ENCODE data around the gene TEX22. TPM values are rescaled to one million over a fixed set of nuclear protein-coding genes. Genes with fewer than 3 reads are reported as not detected.

Gene TEX22
- polyA plus RNA-seq, 4 donors, result 0.22 to 0.68 TPM; not detected in 2

GRCh38 chr14:105430565-105430964 lies 32.2 kb downstream of the TEX22 start:
- no peak overlapping the region for H3K4me3 ChIP-seq (ENCODE audit: low read depth in 1 of 3, low read length in 3 of 3)
- no peak for FAIRE-seq

GRCh38 chr14:105431256-105431655 lies 32.9 kb downstream of the TEX22 start:
- DNase-seq (no peak), FAIRE-seq (no peak)
- Histone ChIP-seq H3K36me3 (ENCODE audit: control insufficient read depth in 3 of 3, insufficient read depth in 2 of 3, low read depth in 1 of 3, low read length in 3 of 3) (peaks cover 0 to 28% (median 0%) of the 10 kb centered on the region in 3 donors), H3K27ac (ENCODE audit: low read depth in 1 of 3, low read length in 2 of 3) (no peak overlapping the region), H3K4me1 (ENCODE audit: control insufficient read depth in 3 of 3, insufficient read depth in 2 of 3, low read depth in 1 of 3, low read length in 2 of 3) (no peaks in the 10 kb centered on the region), H3K4me3 (ENCODE audit: low read depth in 1 of 3, low read length in 3 of 3) (no peak overlapping the region), H3K27me3 (ENCODE audit: control insufficient read depth in 3 of 3, insufficient read depth in 3 of 3, low read length in 3 of 3) (no peaks in the 10 kb centered on the region), H3K9me3 (ENCODE audit: control insufficient read depth in 2 of 2, insufficient read depth in 1 of 2, low read depth in 1 of 2, low read length in 1 of 2) (peaks cover 0 to 11% of the 10 kb centered on the region in 2 donors)
- 88 to 100% (median 98%) methylated on average over 1 of the region's 1 CpG for WGBS, 3 donors

More at GRCh38 chr14:105430565-105430964, 32.2 kb downstream of the TEX22 start:
- H3K9me3 ChIP-seq (ENCODE audit: control insufficient read depth in 2 of 2, insufficient read depth in 1 of 2, low read depth in 1 of 2, low read length in 1 of 2), result peaks cover 0 to 11% of the 10 kb centered on the region in 2 donors
- H3K27me3 ChIP-seq (ENCODE audit: control insufficient read depth in 3 of 3, insufficient read depth in 3 of 3, low read length in 3 of 3), result no peaks in the 10 kb centered on the region
- DNase-seq, result no peak
- H3K27ac ChIP-seq (ENCODE audit: low read depth in 1 of 3, low read length in 2 of 3), result no peak overlapping the region
- H3K36me3 ChIP-seq (ENCODE audit: control insufficient read depth in 3 of 3, insufficient read depth in 2 of 3, low read depth in 1 of 3, low read length in 3 of 3), result peaks cover 0 to 32% (median 0%) of the 10 kb centered on the region in 3 donors
- WGBS, 3 donors, result 74 to 77% (median 76%) methylated on average over 9 of the region's 9 CpGs
- no peaks in the 10 kb centered on the region for H3K4me1 ChIP-seq (ENCODE audit: control insufficient read depth in 3 of 3, insufficient read depth in 2 of 3, low read depth in 1 of 3, low read length in 2 of 3)

- no peak for FAIRE-seq
- WGBS, 3 donors, result 92 to 94% (median 92%) methylated on average over 12 of the region's 12 CpGs
- H3K27ac ChIP-seq (ENCODE audit: low read depth in 1 of 3, low read length in 2 of 3), result no peak overlapping the region
- no peaks in the 10 kb centered on the region for H3K27me3 ChIP-seq (ENCODE audit: control insufficient read depth in 3 of 3, insufficient read depth in 3 of 3, low read length in 3 of 3)
- peaks cover 0 to 3% of the 10 kb centered on the region in 2 donors for H3K9me3 ChIP-seq (ENCODE audit: control insufficient read depth in 2 of 2, insufficient read depth in 1 of 2, low read depth in 1 of 2, low read length in 1 of 2)
- no peak overlapping the region for H3K4me3 ChIP-seq (ENCODE audit: low read depth in 1 of 3, low read length in 3 of 3)
- DNase-seq, result no peak
- H3K4me1 ChIP-seq (ENCODE audit: control insufficient read depth in 3 of 3, insufficient read depth in 2 of 3, low read depth in 1 of 3, low read length in 2 of 3), result no peaks in the 10 kb centered on the region
- peaks cover 0 to 25% (median 0%) of the 10 kb centered on the region in 3 donors for H3K36me3 ChIP-seq (ENCODE audit: control insufficient read depth in 3 of 3, insufficient read depth in 2 of 3, low read depth in 1 of 3, low read length in 3 of 3)
Observed at GRCh38 chr14:105432657-105433056, 34.3 kb downstream of the TEX22 start.

GRCh38 chr14:105433161-105433605 lies 34.8 kb downstream of the TEX22 start:
- Histone ChIP-seq H3K4me1 (ENCODE audit: control insufficient read depth in 3 of 3, insufficient read depth in 2 of 3, low read depth in 1 of 3, low read length in 2 of 3) (no peaks in the 10 kb centered on the region), H3K4me3 (ENCODE audit: low read depth in 1 of 3, low read length in 3 of 3) (no peak overlapping the region), H3K36me3 (ENCODE audit: control insufficient read depth in 3 of 3, insufficient read depth in 2 of 3, low read depth in 1 of 3, low read length in 3 of 3) (peaks cover 0 to 26% (median 0%) of the 10 kb centered on the region in 3 donors), H3K27ac (ENCODE audit: low read depth in 1 of 3, low read length in 2 of 3) (no peak overlapping the region), H3K27me3 (ENCODE audit: control insufficient read depth in 3 of 3, insufficient read depth in 3 of 3, low read length in 3 of 3) (no peaks in the 10 kb centered on the region), H3K9me3 (ENCODE audit: control insufficient read depth in 2 of 2, insufficient read depth in 1 of 2, low read depth in 1 of 2, low read length in 1 of 2) (peaks cover 0 to 3% of the 10 kb centered on the region in 2 donors)
- WGBS, 3 donors, result 87 to 89% (median 87%) methylated on average over 14 to 17 of the region's 17 CpGs
- FAIRE-seq (no peak), DNase-seq (no peak)

GRCh38 chr14:105436402-105436801 lies 38.1 kb downstream of the TEX22 start:
- 87 to 95% (median 92%) methylated on average over 12 of the region's 12 CpGs for WGBS, 3 donors
- no peaks in the 10 kb centered on the region for H3K9me3 ChIP-seq (ENCODE audit: control insufficient read depth in 2 of 2, insufficient read depth in 1 of 2, low read depth in 1 of 2, low read length in 1 of 2)
- H3K4me3 ChIP-seq (ENCODE audit: low read depth in 1 of 3, low read length in 3 of 3), result no peak overlapping the region
- FAIRE-seq (no peak), DNase-seq (no peak)
- H3K4me1 ChIP-seq (ENCODE audit: control insufficient read depth in 3 of 3, insufficient read depth in 2 of 3, low read depth in 1 of 3, low read length in 2 of 3), result no peaks in the 10 kb centered on the region
- peaks cover 0 to 39% (median 0%) of the 10 kb centered on the region in 3 donors for H3K36me3 ChIP-seq (ENCODE audit: control insufficient read depth in 3 of 3, insufficient read depth in 2 of 3, low read depth in 1 of 3, low read length in 3 of 3)
- H3K27ac ChIP-seq (ENCODE audit: low read depth in 1 of 3, low read length in 2 of 3), result no peak overlapping the region
- H3K27me3 ChIP-seq (ENCODE audit: control insufficient read depth in 3 of 3, insufficient read depth in 3 of 3, low read length in 3 of 3), result no peaks in the 10 kb centered on the region

- DNase-seq (peak; percentile 38 to 53), FAIRE-seq (no peak)
- 59 to 76% (median 71%) methylated on average over 28 to 31 of the region's 31 CpGs for WGBS, 3 donors
- H3K27me3 ChIP-seq (ENCODE audit: control insufficient read depth in 3 of 3, insufficient read depth in 3 of 3, low read length in 3 of 3), result no peaks in the 10 kb centered on the region
- H3K4me3 ChIP-seq (ENCODE audit: low read depth in 1 of 3, low read length in 3 of 3), result no peak overlapping the region
- no peaks in the 10 kb centered on the region for H3K9me3 ChIP-seq (ENCODE audit: control insufficient read depth in 2 of 2, insufficient read depth in 1 of 2, low read depth in 1 of 2, low read length in 1 of 2)
- peaks cover 0 to 40% (median 0%) of the 10 kb centered on the region in 3 donors for H3K36me3 ChIP-seq (ENCODE audit: control insufficient read depth in 3 of 3, insufficient read depth in 2 of 3, low read depth in 1 of 3, low read length in 3 of 3)
- no peaks in the 10 kb centered on the region for H3K4me1 ChIP-seq (ENCODE audit: control insufficient read depth in 3 of 3, insufficient read depth in 2 of 3, low read depth in 1 of 3, low read length in 2 of 3)
- H3K27ac ChIP-seq (ENCODE audit: low read depth in 1 of 3, low read length in 2 of 3), result no peak overlapping the region
Observed at GRCh38 chr14:105436891-105437722, 38.8 kb downstream of the TEX22 start.

GRCh38 chr14:105437723-105438500 lies 39.6 kb downstream of the TEX22 start:
- no peak for DNase-seq
- H3K27ac ChIP-seq (ENCODE audit: low read depth in 1 of 3, low read length in 2 of 3), result no peak overlapping the region
- FAIRE-seq, result no peak
- H3K4me3 ChIP-seq (ENCODE audit: low read depth in 1 of 3, low read length in 3 of 3), result no peak overlapping the region
- H3K36me3 ChIP-seq (ENCODE audit: control insufficient read depth in 3 of 3, insufficient read depth in 2 of 3, low read depth in 1 of 3, low read length in 3 of 3), result peaks cover 0 to 49% (median 0%) of the 10 kb centered on the region in 3 donors
- no peaks in the 10 kb centered on the region for H3K27me3 ChIP-seq (ENCODE audit: control insufficient read depth in 3 of 3, insufficient read depth in 3 of 3, low read length in 3 of 3)
- 92 to 97% (median 96%) methylated on average over 16 to 18 of the region's 18 CpGs for WGBS, 3 donors
- H3K4me1 ChIP-seq (ENCODE audit: control insufficient read depth in 3 of 3, insufficient read depth in 2 of 3, low read depth in 1 of 3, low read length in 2 of 3), result no peaks in the 10 kb centered on the region
- no peaks in the 10 kb centered on the region for H3K9me3 ChIP-seq (ENCODE audit: control insufficient read depth in 2 of 2, insufficient read depth in 1 of 2, low read depth in 1 of 2, low read length in 1 of 2)

GRCh38 chr14:105439179-105439578 lies 40.8 kb downstream of the TEX22 start:
- FAIRE-seq (no peak), DNase-seq (no peak)
- 91 to 98% (median 93%) methylated on average over 11 of the region's 11 CpGs for WGBS, 3 donors
- peaks cover 0 to 54% (median 0%) of the 10 kb centered on the region in 3 donors for H3K36me3 ChIP-seq (ENCODE audit: control insufficient read depth in 3 of 3, insufficient read depth in 2 of 3, low read depth in 1 of 3, low read length in 3 of 3)
- no peaks in the 10 kb centered on the region for H3K4me1 ChIP-seq (ENCODE audit: control insufficient read depth in 3 of 3, insufficient read depth in 2 of 3, low read depth in 1 of 3, low read length in 2 of 3)
- H3K9me3 ChIP-seq (ENCODE audit: control insufficient read depth in 2 of 2, insufficient read depth in 1 of 2, low read depth in 1 of 2, low read length in 1 of 2), result no peaks in the 10 kb centered on the region
- H3K27ac ChIP-seq (ENCODE audit: low read depth in 1 of 3, low read length in 2 of 3), result no peak overlapping the region
- H3K27me3 ChIP-seq (ENCODE audit: control insufficient read depth in 3 of 3, insufficient read depth in 3 of 3, low read length in 3 of 3), result no peaks in the 10 kb centered on the region
- H3K4me3 ChIP-seq (ENCODE audit: low read depth in 1 of 3, low read length in 3 of 3), result no peak overlapping the region

Measured in small intestine (tissue), 7 donors.